Stimulated activated effector memory CD8-positive, alpha-beta T cell treated with anti-CD3 and anti-CD28 coated beads, Interleukin-12 subunit alpha, Interleukin-12 subunit beta, amount 100 ng/mL, for 72 hours (primary cell): ENCODE measurements around the gene RHEBL1.
A peak's percentile ranks its signal among the peaks of the same experiment; 100 is the strongest.

Experiments
- ATAC-seq: fragments of 150-1000 bp; cut with Tn5 transposase; 2 replicates; pipeline ENCODE4 v1.10.0; 2021
- DNase-seq, 2 donors: peaks; one replicate each; pipeline ENCODE4 v3.0.0; 2021 to 2022; ENCODE audit warnings: low spot score in 2 of 2
- H3K27ac Mint-ChIP-seq: one replicate; pipeline ENCODE4 v1.8.0; 2022; ENCODE audit warnings: mild to moderate bottlenecking, mixed read lengths
- H3K36me3 Mint-ChIP-seq: one replicate; pipeline ENCODE4 v1.8.0; 2022; ENCODE audit warnings: mild to moderate bottlenecking, mixed read lengths
- H3K4me1 Mint-ChIP-seq: one replicate; pipeline ENCODE4 v1.8.0; 2022; ENCODE audit warnings: mixed read lengths
- H3K4me3 Mint-ChIP-seq: one replicate; pipeline ENCODE4 v1.8.0; 2022; ENCODE audit warnings: mild to moderate bottlenecking, mixed read lengths
- H3K9me3 Mint-ChIP-seq: one replicate; pipeline ENCODE4 v1.8.0; 2022; ENCODE audit warnings: mixed read lengths

Gene RHEBL1

GRCh38 chr12:49051373-49051764, 18.4 kb downstream of the RHEBL1 start:
- Mint-ChIP-seq H3K4me1 (peaks cover 46% of the 10 kb centered on the region), H3K4me3 (no peak overlapping the region), H3K27ac (peak overlapping the region; percentile 53), H3K36me3 (peaks cover 98% of the 10 kb centered on the region), H3K9me3 (no peaks in the 10 kb centered on the region)
- DNase-seq (no peak), ATAC-seq (no peak)

GRCh38 chr12:49050507-49051372, 19.0 kb downstream of the RHEBL1 start:
- ATAC-seq (no peak), DNase-seq (no peak)
- H3K4me3 Mint-ChIP-seq: no peak overlapping the region
- H3K4me1 Mint-ChIP-seq: peaks cover 40% of the 10 kb centered on the region
- H3K36me3 Mint-ChIP-seq: peaks cover 100% of the 10 kb centered on the region
- peak overlapping the region; percentile 43 for H3K27ac Mint-ChIP-seq
- H3K9me3 Mint-ChIP-seq: no peaks in the 10 kb centered on the region

GRCh38 chr12:49049566-49050224, 20.1 kb downstream of the RHEBL1 start:
- H3K36me3 Mint-ChIP-seq: peaks cover 100% of the 10 kb centered on the region
- DNase-seq (no peak), ATAC-seq (no peak)
- H3K4me1 Mint-ChIP-seq: peaks cover 32% of the 10 kb centered on the region
- peak overlapping the region; percentile 43 for H3K27ac Mint-ChIP-seq
- no peaks in the 10 kb centered on the region for H3K9me3 Mint-ChIP-seq
- no peak overlapping the region for H3K4me3 Mint-ChIP-seq

GRCh38 chr12:49048953-49049352, 20.8 kb downstream of the RHEBL1 start:
- H3K27ac Mint-ChIP-seq: peak overlapping the region; percentile 29

GRCh38 chr12:49046129-49046895, 23.5 kb downstream of the RHEBL1 start:
- Mint-ChIP-seq H3K4me3 (no peak overlapping the region), H3K9me3 (no peaks in the 10 kb centered on the region), H3K27ac (peak overlapping the region; percentile 67), H3K36me3 (peaks cover 96% of the 10 kb centered on the region), H3K4me1 (peaks cover 28% of the 10 kb centered on the region)
- no peak for ATAC-seq
- DNase-seq: no peak

More at GRCh38 chr12:49048953-49049352, 20.8 kb downstream of the RHEBL1 start:
- Mint-ChIP-seq H3K9me3 (no peaks in the 10 kb centered on the region), H3K4me3 (no peak overlapping the region), H3K4me1 (peaks cover 32% of the 10 kb centered on the region), H3K36me3 (peaks cover 100% of the 10 kb centered on the region)
- ATAC-seq: no peak
- no peak for DNase-seq

GRCh38 chr12:49044660-49045059, 25.1 kb downstream of the RHEBL1 start:
- DNase-seq (no peak), ATAC-seq (no peak)
- H3K36me3 Mint-ChIP-seq: peaks cover 94% of the 10 kb centered on the region
- no peaks in the 10 kb centered on the region for H3K9me3 Mint-ChIP-seq
- H3K27ac Mint-ChIP-seq: peak overlapping the region; percentile 67
- peaks cover 17% of the 10 kb centered on the region for H3K4me1 Mint-ChIP-seq
- no peak overlapping the region for H3K4me3 Mint-ChIP-seq

- H3K9me3 Mint-ChIP-seq: no peaks in the 10 kb centered on the region
- H3K36me3 Mint-ChIP-seq: peaks cover 94% of the 10 kb centered on the region
- peaks cover 17% of the 10 kb centered on the region for H3K4me1 Mint-ChIP-seq
- peak overlapping the region; percentile 67 for H3K27ac Mint-ChIP-seq
- ATAC-seq (peak; percentile 84), DNase-seq (peak; percentile 68 to 91)
- H3K4me3 Mint-ChIP-seq: no peak overlapping the region
Observed at GRCh38 chr12:49043856-49044258, 25.9 kb downstream of the RHEBL1 start.

- no peaks in the 10 kb centered on the region for H3K9me3 Mint-ChIP-seq
- no peak overlapping the region for H3K4me3 Mint-ChIP-seq
- ATAC-seq (no peak), DNase-seq (no peak)
- peaks cover 17% of the 10 kb centered on the region for H3K4me1 Mint-ChIP-seq
- peak overlapping the region; percentile 67 for H3K27ac Mint-ChIP-seq
- H3K36me3 Mint-ChIP-seq: peaks cover 94% of the 10 kb centered on the region
Observed at GRCh38 chr12:49043241-49043640, 26.5 kb downstream of the RHEBL1 start.

GRCh38 chr12:49041881-49042484, 27.8 kb downstream of the RHEBL1 start:
- Mint-ChIP-seq H3K4me1 (peaks cover 17% of the 10 kb centered on the region), H3K4me3 (no peak overlapping the region), H3K36me3 (peaks cover 92% of the 10 kb centered on the region), H3K27ac (no peak overlapping the region), H3K9me3 (no peaks in the 10 kb centered on the region)
- ATAC-seq: no peak
- no peak for DNase-seq

GRCh38 chr12:49041036-49041880, 28.5 kb downstream of the RHEBL1 start:
- H3K36me3 Mint-ChIP-seq: peaks cover 92% of the 10 kb centered on the region
- H3K9me3 Mint-ChIP-seq: no peaks in the 10 kb centered on the region

GRCh38 chr12:49040364-49040855, 29.4 kb downstream of the RHEBL1 start:
- H3K9me3 Mint-ChIP-seq: no peaks in the 10 kb centered on the region
- peaks cover 17% of the 10 kb centered on the region for H3K4me1 Mint-ChIP-seq
- H3K36me3 Mint-ChIP-seq: peaks cover 92% of the 10 kb centered on the region
- peak overlapping the region; percentile 43 for H3K27ac Mint-ChIP-seq
- DNase-seq (no peak), ATAC-seq (no peak)
- H3K4me3 Mint-ChIP-seq: no peak overlapping the region

More at GRCh38 chr12:49041036-49041880, 28.5 kb downstream of the RHEBL1 start:
- Mint-ChIP-seq H3K27ac (peak overlapping the region; percentile 43), H3K4me3 (no peak overlapping the region), H3K4me1 (peaks cover 17% of the 10 kb centered on the region)
- DNase-seq (no peak), ATAC-seq (no peak)

- no peak overlapping the region for H3K4me3 Mint-ChIP-seq
- no peak for DNase-seq
- peaks cover 92% of the 10 kb centered on the region for H3K36me3 Mint-ChIP-seq
- H3K27ac Mint-ChIP-seq: peak overlapping the region; percentile 37
- H3K9me3 Mint-ChIP-seq: no peaks in the 10 kb centered on the region
- H3K4me1 Mint-ChIP-seq: peaks cover 15% of the 10 kb centered on the region
- ATAC-seq: no peak
Observed at GRCh38 chr12:49039421-49040363, 30.1 kb downstream of the RHEBL1 start.

GRCh38 chr12:49038291-49038955, 31.4 kb downstream of the RHEBL1 start:
- ATAC-seq (no peak), DNase-seq (no peak)
- Mint-ChIP-seq H3K27ac (no peak overlapping the region), H3K36me3 (peaks cover 92% of the 10 kb centered on the region), H3K9me3 (no peaks in the 10 kb centered on the region), H3K4me3 (no peak overlapping the region), H3K4me1 (peaks cover 2% of the 10 kb centered on the region)
